Psoas muscle (tissue), 8 donors: Measurements from ENCODE around the gene SLC35B3. TPM values are rescaled to one million over a fixed set of nuclear protein-coding genes. Genes with fewer than 3 reads are reported as not detected.

Experiments
- ATAC-seq, 4 donors: fragments of 200-7000 bp; cut with Tn5 transposase; one replicate each; pipeline ENCODE4 v1.9.1; 2020; ENCODE audit warnings: moderate library complexity in 3 of 4, mild to moderate bottlenecking in 2 of 4
- DNase-seq, 2 donors: peaks; one replicate each; pipeline ENCODE4 v3.0.0-alpha.2; 2020
- H3K27ac ChIP-seq: fragments of 200-600 bp; one replicate; pipeline ENCODE4 v1.8.0; 2022
- H3K27me3 ChIP-seq, 3 donors: fragments of 200-600 bp in 1 of 3; one replicate each; pipeline versions ENCODE4 v1.6.1 to v1.8.0; 2013 to 2022; ENCODE audit warnings: low read length in 2 of 3, mild to moderate bottlenecking in 2 of 3, moderate library complexity in 1 of 3; ENCODE audit not compliant: insufficient read depth in 3 of 3
- H3K36me3 ChIP-seq, 2 donors: fragments of 200-600 bp in 1 of 2; one replicate each; pipeline versions ENCODE4 v1.6.1 to v1.8.0; 2013 to 2022; ENCODE audit warnings: low read depth in 1 of 2, mild to moderate bottlenecking in 1 of 2, moderate library complexity in 1 of 2; ENCODE audit not compliant: insufficient read depth in 1 of 2
- H3K4me1 ChIP-seq: fragments of 200-600 bp; one replicate; pipeline ENCODE4 v1.8.0; 2022
- H3K4me3 ChIP-seq: fragments of 200-600 bp; one replicate; pipeline ENCODE4 v1.8.0; 2022; ENCODE audit warnings: mild to moderate bottlenecking
- H3K9me3 ChIP-seq: fragments of 200-600 bp; one replicate; pipeline ENCODE4 v1.8.0; 2022
- WGBS, 3 donors: extraction: QIAGEN DNeasy Blood & Tissue Kit; methylation state at CpG; one replicate each; pipeline versions ENCODE4 v1.1.6 to v1.1.7; 2013; 5-methylcytosine and 5-hydroxymethylcytosine counted together
- intact Hi-C, 2 donors: fragments of 100-400 bp; cut with DNase I; formaldehyde crosslinking; loops; one replicate each; pipeline versions ENCODE4 v1.11.0 to v1.14.2; 2022
- polyA plus RNA-seq, 3 donors: library from polyadenylated mRNA; stranded (reverse); fragments of 200-250 nt; gene quantifications; one replicate each; pipeline ENCODE4 v1.2.3, GENCODE V29; 2013
- total RNA-seq, 4 donors: library from RNA; stranded (reverse); fragmentation: NEBNext Ultra II Directional in 2 of 4; extraction: Animal tissue kit (Norgen Biotek cat#: 25700) in 2 of 4; gene quantifications; one replicate each; pipeline versions ENCODE4 v1.2.1 to v1.2.4, GENCODE V29; 2021 to 2023
- TF ChIP-seq, protein P1 (sequence below): fragments of 200-600 bp; IDR thresholded peaks from one replicate; pipeline ENCODE4 v1.8.0; 2022; ENCODE audit warnings: antibody characterized with exemption
- donor health status: healthy with polysubstance abuse.
- donor health status: DM: no; HTN: no; CAD: no; lungs with moderate emphysema.
- donor health status: Bipolar disorder and iron deficiency.
- donor health status: healthy.
- donor health status: DM: yes; HTN: yes; CAD: no.
- donor health status: DM: no; HTN: no; CAD: no.
- donor health status: DM: no; HTN: no; CAD: no.
- donor health status: DM: yes; HTN: yes; CAD: no.

The SLC35B3 gene
- total and polyA plus RNA-seq, 7 donors = 2.9 to 7.2 (median 4.3) TPM

GRCh38 chr6:8437813-8438212 lies 2.5 kb upstream of the SLC35B3 start:
- no peaks in the 10 kb centered on the region for H3K9me3 ChIP-seq
- peaks cover 22% of the 10 kb centered on the region for H3K4me1 ChIP-seq
- H3K4me3 ChIP-seq = no peak overlapping the region
- TF ChIP-seq, protein P1, sequence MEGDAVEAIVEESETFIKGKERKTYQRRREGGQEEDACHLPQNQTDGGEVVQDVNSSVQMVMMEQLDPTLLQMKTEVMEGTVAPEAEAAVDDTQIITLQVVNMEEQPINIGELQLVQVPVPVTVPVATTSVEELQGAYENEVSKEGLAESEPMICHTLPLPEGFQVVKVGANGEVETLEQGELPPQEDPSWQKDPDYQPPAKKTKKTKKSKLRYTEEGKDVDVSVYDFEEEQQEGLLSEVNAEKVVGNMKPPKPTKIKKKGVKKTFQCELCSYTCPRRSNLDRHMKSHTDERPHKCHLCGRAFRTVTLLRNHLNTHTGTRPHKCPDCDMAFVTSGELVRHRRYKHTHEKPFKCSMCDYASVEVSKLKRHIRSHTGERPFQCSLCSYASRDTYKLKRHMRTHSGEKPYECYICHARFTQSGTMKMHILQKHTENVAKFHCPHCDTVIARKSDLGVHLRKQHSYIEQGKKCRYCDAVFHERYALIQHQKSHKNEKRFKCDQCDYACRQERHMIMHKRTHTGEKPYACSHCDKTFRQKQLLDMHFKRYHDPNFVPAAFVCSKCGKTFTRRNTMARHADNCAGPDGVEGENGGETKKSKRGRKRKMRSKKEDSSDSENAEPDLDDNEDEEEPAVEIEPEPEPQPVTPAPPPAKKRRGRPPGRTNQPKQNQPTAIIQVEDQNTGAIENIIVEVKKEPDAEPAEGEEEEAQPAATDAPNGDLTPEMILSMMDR = no peak
- DNase-seq (no peak), ATAC-seq (no peak)
- WGBS, 3 donors = 47 to 65% (median 62%) methylated on average over 1 of the region's 1 CpG
- intact Hi-C loops = loop anchor here in 1 of 2 donors (10.0 kb wide), 1 partner anchor 333 kb away; the partner anchor contains the start of gene EEF1E1
- H3K27ac ChIP-seq = no peak overlapping the region
- H3K36me3 ChIP-seq = no peaks in the 10 kb centered on the region
- no peaks in the 10 kb centered on the region for H3K27me3 ChIP-seq

GRCh38 chr6:8436966-8437365 lies 1.6 kb upstream of the SLC35B3 start:
- intact Hi-C loops = loop anchor here in 1 of 2 donors (10.0 kb wide), 1 partner anchor 332 kb away; the partner anchor contains the start of gene EEF1E1
- WGBS, 3 donors = 96 to 100% (median 100%) methylated on average over 1 of the region's 1 CpG

DNA sequence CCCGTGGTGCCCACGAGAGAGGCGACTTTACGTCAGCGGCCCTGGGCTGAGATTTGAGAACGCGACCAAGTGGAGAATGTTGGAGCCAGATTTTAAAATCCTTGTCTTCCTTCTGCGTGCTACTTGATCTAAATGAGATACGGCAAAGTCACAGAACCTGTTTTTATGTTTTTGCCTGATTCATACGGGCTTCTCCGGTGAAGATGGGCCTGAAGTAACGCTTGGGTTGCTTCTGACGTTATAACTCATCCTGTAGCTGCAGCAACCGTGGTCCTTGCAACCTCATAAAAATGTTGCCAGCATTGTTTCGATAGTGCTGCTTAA lies 462 bp upstream of the SLC35B3 start:
- Histone ChIP-seq H3K36me3 (peaks cover 0 to 9% of the 10 kb centered on the region in 2 donors), H3K27ac (peak overlapping the region; percentile 80), H3K9me3 (no peaks in the 10 kb centered on the region), H3K4me3 (peak overlapping the region; percentile 87), H3K4me1 (peaks cover 22% of the 10 kb centered on the region), H3K27me3 (no peaks in the 10 kb centered on the region)
- WGBS, 3 donors = 9 to 20% (median 16%) methylated on average over 15 of the region's 15 CpGs
- intact Hi-C loops = loop anchor here in 1 of 2 donors (10.0 kb wide), 1 partner anchor 331 kb away; the partner anchor contains the start of gene EEF1E1
- DNase-seq (no peak), ATAC-seq (peak; percentile 7 to 59 (median 24))
- TF ChIP-seq, protein P1 = no peak

More at GRCh38 chr6:8436966-8437365, 1.6 kb upstream of the SLC35B3 start:
- peak overlapping the region; percentile 87 for H3K4me3 ChIP-seq
- H3K36me3 ChIP-seq = peaks cover 0 to under 1% of the 10 kb centered on the region in 2 donors
- DNase-seq (no peak), ATAC-seq (no peak)
- H3K27ac ChIP-seq = no peak overlapping the region
- peaks cover 22% of the 10 kb centered on the region for H3K4me1 ChIP-seq
- no peaks in the 10 kb centered on the region for H3K9me3 ChIP-seq
- TF ChIP-seq, protein P1 = no peak
- no peaks in the 10 kb centered on the region for H3K27me3 ChIP-seq

DNA sequence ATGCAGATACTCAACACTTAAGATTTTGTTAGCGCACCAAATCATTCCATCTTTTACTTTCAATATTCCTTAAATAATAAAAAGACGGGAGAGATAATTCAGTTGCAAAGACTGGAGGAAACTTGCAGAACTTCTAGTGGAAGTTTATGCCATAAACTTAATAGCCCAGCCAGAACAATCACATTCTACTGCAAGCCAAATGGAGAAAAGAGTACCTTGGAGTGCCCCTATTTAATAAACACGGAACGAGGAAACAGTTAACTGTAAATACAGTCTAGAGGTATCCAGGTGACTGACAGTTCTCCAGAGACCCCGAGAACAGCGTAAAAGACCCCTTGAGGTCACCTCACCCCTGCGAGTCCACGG lies 635 bp downstream of the SLC35B3 start:
- TF ChIP-seq, protein P1 = no peak
- DNase-seq (no peak), ATAC-seq (no peak)
- Histone ChIP-seq H3K4me3 (peak overlapping the region; percentile 87), H3K4me1 (peaks cover 22% of the 10 kb centered on the region), H3K9me3 (no peaks in the 10 kb centered on the region), H3K27me3 (no peaks in the 10 kb centered on the region), H3K27ac (peak overlapping the region; percentile 80), H3K36me3 (peaks cover 0 to 11% of the 10 kb centered on the region in 2 donors)
- 4% methylated on average over 8 of the region's 8 CpGs for WGBS, 3 donors
- intact Hi-C loops = loop anchor here in 1 of 2 donors (10.0 kb wide), 1 partner anchor 330 kb away; the partner anchor contains the start of gene EEF1E1

- TF ChIP-seq, protein P1 = no peak
- 83 to 88% (median 88%) methylated on average over 2 of the region's 2 CpGs for WGBS, 3 donors
- Histone ChIP-seq H3K4me3 (no peak overlapping the region), H3K36me3 (peaks cover 0 to 32% of the 10 kb centered on the region in 2 donors), H3K9me3 (no peaks in the 10 kb centered on the region), H3K27me3 (no peaks in the 10 kb centered on the region), H3K4me1 (peaks cover 22% of the 10 kb centered on the region), H3K27ac (no peak overlapping the region)
- ATAC-seq (no peak), DNase-seq (no peak)
- intact Hi-C loops = loop anchor here in 1 of 2 donors (10.0 kb wide), 1 partner anchor 328 kb away; the partner anchor contains the start of gene EEF1E1
Measured at GRCh38 chr6:8432614-8433013, 2.7 kb downstream of the SLC35B3 start.
